ENCODE measurements around the gene GTF2F2.

GTF2F2 gene

DNA sequence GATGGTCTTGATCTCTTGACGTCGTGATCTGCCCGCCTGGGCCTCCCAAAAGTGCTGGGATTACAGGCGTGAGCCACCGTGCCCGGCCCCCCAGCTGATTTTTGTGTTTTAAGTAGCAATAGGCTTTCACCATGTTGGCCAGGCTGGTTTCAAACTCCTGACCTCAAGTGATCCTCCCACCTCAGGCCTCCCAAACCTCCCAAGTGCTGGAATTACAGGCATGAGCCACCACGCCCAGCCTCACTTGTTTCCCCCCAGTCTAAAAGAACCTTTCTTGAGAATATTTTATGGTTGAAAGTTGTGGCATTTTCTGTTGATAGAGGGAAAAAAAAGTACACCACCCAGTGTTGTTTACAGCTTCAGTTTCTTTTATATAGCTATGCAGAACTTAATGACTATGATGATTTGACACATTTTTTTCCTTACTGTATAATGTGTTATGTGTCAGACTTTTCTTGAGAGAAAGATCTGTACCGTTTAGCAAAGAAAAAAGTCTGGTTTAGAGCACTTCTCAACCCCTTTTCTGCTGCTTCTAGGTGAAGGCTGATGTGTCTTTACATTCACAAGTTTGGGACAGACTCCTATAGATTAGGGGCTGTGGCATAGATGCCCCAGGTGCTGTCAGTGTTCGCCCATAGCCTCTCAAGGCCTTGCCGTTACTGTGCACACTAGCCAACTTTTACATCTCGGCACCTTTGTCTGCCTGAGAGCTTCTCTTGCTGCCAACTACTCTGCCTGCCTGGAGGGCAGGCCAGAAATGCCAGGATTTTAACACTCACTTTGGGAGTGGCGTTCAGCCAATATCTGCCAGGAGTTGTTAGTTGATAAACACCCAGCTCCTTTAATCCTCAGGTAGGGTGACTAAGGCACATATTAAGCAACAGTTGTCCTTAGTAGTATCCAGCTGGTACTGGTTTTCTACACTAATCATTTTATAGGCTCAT is 47.6 kb downstream of the GTF2F2 start:
- Histone ChIP-seq H3K4me3 (ENCODE audit: low read depth, low read length) (no peak overlapping the region), H3K27me3 (no peaks in the 10 kb centered on the region), H3K4me1 (no peaks in the 10 kb centered on the region), H3K9me3 (no peaks in the 10 kb centered on the region), H3K36me3 (peaks cover 2% of the 10 kb centered on the region; the same call in 1 of the 2 replicates)
- TF ChIP-seq, protein P1, sequence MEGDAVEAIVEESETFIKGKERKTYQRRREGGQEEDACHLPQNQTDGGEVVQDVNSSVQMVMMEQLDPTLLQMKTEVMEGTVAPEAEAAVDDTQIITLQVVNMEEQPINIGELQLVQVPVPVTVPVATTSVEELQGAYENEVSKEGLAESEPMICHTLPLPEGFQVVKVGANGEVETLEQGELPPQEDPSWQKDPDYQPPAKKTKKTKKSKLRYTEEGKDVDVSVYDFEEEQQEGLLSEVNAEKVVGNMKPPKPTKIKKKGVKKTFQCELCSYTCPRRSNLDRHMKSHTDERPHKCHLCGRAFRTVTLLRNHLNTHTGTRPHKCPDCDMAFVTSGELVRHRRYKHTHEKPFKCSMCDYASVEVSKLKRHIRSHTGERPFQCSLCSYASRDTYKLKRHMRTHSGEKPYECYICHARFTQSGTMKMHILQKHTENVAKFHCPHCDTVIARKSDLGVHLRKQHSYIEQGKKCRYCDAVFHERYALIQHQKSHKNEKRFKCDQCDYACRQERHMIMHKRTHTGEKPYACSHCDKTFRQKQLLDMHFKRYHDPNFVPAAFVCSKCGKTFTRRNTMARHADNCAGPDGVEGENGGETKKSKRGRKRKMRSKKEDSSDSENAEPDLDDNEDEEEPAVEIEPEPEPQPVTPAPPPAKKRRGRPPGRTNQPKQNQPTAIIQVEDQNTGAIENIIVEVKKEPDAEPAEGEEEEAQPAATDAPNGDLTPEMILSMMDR (IDR thresholded peaks at IDR 0.05; ENCODE audit: low read depth, low read length), result no peak
- no peak for DNase-seq

GRCh38 chr13:45168555-45168930 is 48.2 kb downstream of the GTF2F2 start:
- H3K9me3 ChIP-seq, result no peaks in the 10 kb centered on the region
- H3K36me3 ChIP-seq, result peaks cover 2% of the 10 kb centered on the region; the same call in 1 of the 2 replicates
- no peak for DNase-seq
- TF ChIP-seq, protein P1 (IDR thresholded peaks at IDR 0.05; ENCODE audit: low read depth, low read length), result no peak
- H3K4me1 ChIP-seq, result no peaks in the 10 kb centered on the region
- H3K27me3 ChIP-seq, result no peaks in the 10 kb centered on the region
- no peak overlapping the region for H3K4me3 ChIP-seq (ENCODE audit: low read depth, low read length)

GRCh38 chr13:45174478-45174877 is 54.2 kb downstream of the GTF2F2 start:
- no peak overlapping the region for H3K4me3 ChIP-seq (ENCODE audit: low read depth, low read length)
- no peaks in the 10 kb centered on the region for H3K9me3 ChIP-seq
- H3K36me3 ChIP-seq, result no peaks in the 10 kb centered on the region
- no peaks in the 10 kb centered on the region for H3K27me3 ChIP-seq
- H3K4me1 ChIP-seq, result peaks cover 4% of the 10 kb centered on the region; the same call in 1 of the 2 replicates
- no peak for DNase-seq
- TF ChIP-seq, protein P1 (IDR thresholded peaks at IDR 0.05; ENCODE audit: low read depth, low read length), result no peak

- TF ChIP-seq, protein P1 (IDR thresholded peaks at IDR 0.05; ENCODE audit: low read depth, low read length), result no peak
- H3K36me3 ChIP-seq, result no peaks in the 10 kb centered on the region
- DNase-seq, result no peak
- H3K27me3 ChIP-seq, result no peaks in the 10 kb centered on the region
- no peak overlapping the region for H3K4me3 ChIP-seq (ENCODE audit: low read depth, low read length)
- peaks cover 4% of the 10 kb centered on the region; the same call in 1 of the 2 replicates for H3K4me1 ChIP-seq
- H3K9me3 ChIP-seq, result no peaks in the 10 kb centered on the region
Observed at GRCh38 chr13:45178349-45179162, 58.2 kb downstream of the GTF2F2 start.

- Histone ChIP-seq H3K9me3 (no peaks in the 10 kb centered on the region), H3K27me3 (no peaks in the 10 kb centered on the region), H3K4me1 (peaks cover 4% of the 10 kb centered on the region; the same call in 1 of the 2 replicates), H3K36me3 (no peaks in the 10 kb centered on the region), H3K4me3 (ENCODE audit: low read depth, low read length) (no peak overlapping the region)
- TF ChIP-seq, protein P1 (IDR thresholded peaks at IDR 0.05; ENCODE audit: low read depth, low read length), result no peak
- no peak for DNase-seq
Observed at GRCh38 chr13:45179428-45179827, 59.1 kb downstream of the GTF2F2 start.

All from BE2C (cell line).